Kidney (tissue), 14 donors: ENCODE results near the gene FARS2. TPM values are rescaled to one million over a fixed set of nuclear protein-coding genes. Genes with fewer than 3 reads are reported as not detected.

ENCODE experiments used
- DNase-seq, 5 donors: peaks; one replicate each; pipeline ENCODE4 v3.0.0-alpha.2; 2013 to 2020
- FAIRE-seq: peaks from 2 replicates; lab custom pipeline; 2012; peaks lifted over from hg19 to GRCh38; lab: Jason Lieb, UNC
- H3K27ac ChIP-seq, 2 donors: one replicate each; pipeline ENCODE4 v1.7.0; 2013; ENCODE audit warnings: low read depth in 2 of 2, low read length in 2 of 2, inconsistent platforms in 1 of 2
- H3K27me3 ChIP-seq: one replicate; pipeline ENCODE4 v1.7.1; 2013; ENCODE audit warnings: low read length, inconsistent platforms; ENCODE audit not compliant: control insufficient read depth, insufficient read depth
- H3K36me3 ChIP-seq, 3 donors: one replicate each; pipeline versions ENCODE4 v1.7.0 to v1.7.1; 2013; ENCODE audit warnings: low read length in 3 of 3, control low read depth in 1 of 3, inconsistent platforms in 1 of 3; ENCODE audit not compliant: insufficient read depth in 3 of 3, control insufficient read depth in 2 of 3
- H3K4me1 ChIP-seq, 3 donors: one replicate each; pipeline versions ENCODE4 v1.7.0 to v1.7.1; 2013; ENCODE audit warnings: low read length in 3 of 3, inconsistent platforms in 1 of 3, low read depth in 1 of 3; ENCODE audit not compliant: control insufficient read depth in 2 of 3, insufficient read depth in 2 of 3
- H3K4me3 ChIP-seq, 3 donors: one replicate each; pipeline versions ENCODE4 v1.7.0 to v1.8.1; 2013; ENCODE audit warnings: low read length in 3 of 3, control low read depth in 1 of 3, inconsistent platforms in 1 of 3
- H3K9ac ChIP-seq, 3 donors: one replicate each; pipeline versions ENCODE4 v1.7.0 to v1.7.1; 2013; ENCODE audit warnings: low read length in 3 of 3, control low read depth in 1 of 3, inconsistent platforms in 1 of 3
- H3K9me3 ChIP-seq, 3 donors: one replicate each; pipeline versions ENCODE4 v1.7.0 to v1.7.1; 2013; ENCODE audit warnings: low read length in 3 of 3, control low read depth in 1 of 3, inconsistent platforms in 1 of 3; ENCODE audit not compliant: control insufficient read depth in 2 of 3, insufficient read depth in 1 of 3
- intact Hi-C: fragments of 100-400 bp; cut with DNase I; formaldehyde crosslinking; loops from one replicate; pipeline ENCODE4 v1.11.1; 2022
- polyA plus RNA-seq: library from polyadenylated mRNA; stranded (reverse); fragments of 350-450 nt; fragmentation: Illumina TruSeq; extraction: RNeasy Lipid Tissue Mini Kit (QIAGEN cat#74804); gene quantifications from one replicate; pipeline ENCODE4 v1.2.3, GENCODE V29; 2014; ENCODE audit warnings: low read depth, low replicate concordance; ENCODE audit not compliant: insufficient read depth
- total RNA-seq: library from RNA; stranded (reverse); fragmentation: NEBNext Ultra II Directional; extraction: Animal tissue kit (Norgen Biotek cat#: 25700); gene quantifications from one replicate; pipeline ENCODE4 v1.2.1, GENCODE V29; 2021
- TF ChIP-seq, protein P1 (sequence below): IDR thresholded peaks from 3 replicates; pipeline ENCODE4 v1.5.1; 2012; ENCODE audit warnings: mild to moderate bottlenecking, moderate library complexity, borderline replicate concordance; ENCODE audit not compliant: insufficient read depth; ENCODE audit errors: extremely low read depth
- donor health status: control.
- donor health status: control.
- donor health status: control.
- donor health status: control.
- donor health status: control.
- donor health status: DM: yes; HTN: yes; CAD: no.
- donor health status: Normal renal cell carcinoma (clear cell type).

FARS2 gene
- total and polyA plus RNA-seq, 2 donors from 2014 or later = 22.1 to 24.8 TPM

DNA sequence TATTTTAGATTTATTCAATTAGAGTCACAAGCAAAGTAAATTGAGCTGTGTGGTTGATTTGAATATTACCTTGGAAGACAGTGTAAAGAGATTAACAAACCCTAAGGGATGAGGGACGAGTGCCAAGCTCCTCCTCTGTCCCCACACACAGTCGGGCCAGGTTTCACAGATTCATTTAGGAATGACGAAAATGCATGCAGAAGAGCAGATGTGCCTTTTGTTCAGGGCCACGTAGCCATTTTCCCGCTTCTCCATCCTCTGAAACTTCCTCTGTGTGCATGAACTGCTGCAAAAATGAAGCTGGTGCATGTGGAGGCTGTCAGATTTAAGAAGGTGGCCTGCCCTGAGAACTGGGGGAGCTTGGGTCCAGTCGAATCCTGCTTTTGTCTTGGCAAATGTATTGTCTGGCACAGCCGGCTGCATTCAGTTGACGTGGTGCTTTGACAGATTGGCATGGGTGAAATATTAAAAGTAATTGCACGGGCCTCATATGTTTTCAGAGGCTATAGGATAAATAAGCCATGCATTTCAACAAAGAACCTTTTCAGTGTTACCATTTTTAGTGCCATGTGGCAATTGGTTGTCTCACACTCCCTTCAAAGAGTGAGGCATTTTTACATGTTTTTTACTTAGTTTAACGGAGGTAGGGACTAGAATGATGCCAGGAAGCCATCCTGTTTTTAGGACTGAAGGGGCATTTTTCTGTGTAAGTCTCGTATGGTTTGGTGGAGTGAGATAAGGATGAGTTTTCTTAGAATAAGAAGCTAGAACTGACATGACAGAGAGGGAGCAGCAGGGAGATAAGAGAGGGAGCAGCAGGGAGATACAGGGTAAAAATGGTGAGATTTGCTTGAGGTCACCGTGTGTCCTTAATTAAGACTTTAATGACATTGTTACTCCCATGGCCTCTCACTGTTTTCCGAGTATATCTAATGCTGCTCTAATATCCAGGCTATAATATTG lies 384.3 kb downstream of the FARS2 start:
- H3K36me3 ChIP-seq = no peaks in the 10 kb centered on the region
- H3K27me3 ChIP-seq = no peaks in the 10 kb centered on the region
- FAIRE-seq (no peak), DNase-seq (no peak)
- H3K9ac ChIP-seq = no peak overlapping the region
- no peak overlapping the region for H3K4me3 ChIP-seq
- H3K27ac ChIP-seq = no peak overlapping the region
- TF ChIP-seq, protein P1, sequence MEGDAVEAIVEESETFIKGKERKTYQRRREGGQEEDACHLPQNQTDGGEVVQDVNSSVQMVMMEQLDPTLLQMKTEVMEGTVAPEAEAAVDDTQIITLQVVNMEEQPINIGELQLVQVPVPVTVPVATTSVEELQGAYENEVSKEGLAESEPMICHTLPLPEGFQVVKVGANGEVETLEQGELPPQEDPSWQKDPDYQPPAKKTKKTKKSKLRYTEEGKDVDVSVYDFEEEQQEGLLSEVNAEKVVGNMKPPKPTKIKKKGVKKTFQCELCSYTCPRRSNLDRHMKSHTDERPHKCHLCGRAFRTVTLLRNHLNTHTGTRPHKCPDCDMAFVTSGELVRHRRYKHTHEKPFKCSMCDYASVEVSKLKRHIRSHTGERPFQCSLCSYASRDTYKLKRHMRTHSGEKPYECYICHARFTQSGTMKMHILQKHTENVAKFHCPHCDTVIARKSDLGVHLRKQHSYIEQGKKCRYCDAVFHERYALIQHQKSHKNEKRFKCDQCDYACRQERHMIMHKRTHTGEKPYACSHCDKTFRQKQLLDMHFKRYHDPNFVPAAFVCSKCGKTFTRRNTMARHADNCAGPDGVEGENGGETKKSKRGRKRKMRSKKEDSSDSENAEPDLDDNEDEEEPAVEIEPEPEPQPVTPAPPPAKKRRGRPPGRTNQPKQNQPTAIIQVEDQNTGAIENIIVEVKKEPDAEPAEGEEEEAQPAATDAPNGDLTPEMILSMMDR = no peak
- H3K9me3 ChIP-seq = peaks cover 0 to 3% (median 0%) of the 10 kb centered on the region in 3 donors
- intact Hi-C loops = no loop called here
- H3K4me1 ChIP-seq = no peaks in the 10 kb centered on the region

DNA sequence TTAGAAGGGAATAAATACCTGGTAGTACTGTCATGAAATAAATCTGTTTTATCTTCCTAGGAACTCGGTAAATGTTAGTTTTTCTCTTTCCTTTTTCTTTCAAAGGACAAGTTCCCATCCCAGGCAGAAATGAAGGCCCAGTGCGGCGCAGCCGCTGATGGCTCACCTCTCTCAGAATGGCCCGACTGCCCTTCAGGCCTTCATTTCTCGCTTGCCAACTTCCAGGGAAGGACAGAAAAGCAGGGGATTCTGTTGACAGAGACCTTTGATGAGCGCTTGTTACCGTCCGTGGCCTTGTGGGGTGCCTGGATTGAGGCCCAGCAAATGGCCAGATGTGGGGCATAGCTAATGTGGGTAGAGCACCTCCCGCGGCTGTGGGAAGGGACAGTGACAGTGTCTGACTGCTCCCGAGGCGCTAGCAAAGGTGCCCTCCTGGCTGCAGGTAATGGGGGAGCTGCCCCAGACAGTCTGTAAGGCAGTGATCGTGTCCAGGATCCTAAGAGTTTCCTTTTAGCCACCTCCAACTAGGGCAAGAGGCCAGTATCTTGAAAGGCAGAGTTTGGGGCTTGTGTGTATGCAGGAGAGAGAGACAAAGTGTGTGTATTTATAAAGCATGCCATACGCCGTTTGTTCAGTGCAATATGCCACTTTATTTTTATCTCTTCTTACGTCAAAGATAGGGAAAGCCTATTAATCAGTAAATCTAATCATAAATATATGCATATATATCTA lies 391.3 kb downstream of the FARS2 start:
- no peak for FAIRE-seq
- H3K27ac ChIP-seq = no peak overlapping the region
- no peak overlapping the region for H3K4me3 ChIP-seq
- intact Hi-C loops = no loop called here
- H3K4me1 ChIP-seq = no peaks in the 10 kb centered on the region
- H3K27me3 ChIP-seq = no peaks in the 10 kb centered on the region
- DNase-seq = no peak
- H3K36me3 ChIP-seq = no peaks in the 10 kb centered on the region
- TF ChIP-seq, protein P1 = no peak
- H3K9me3 ChIP-seq = no peaks in the 10 kb centered on the region
- no peak overlapping the region for H3K9ac ChIP-seq

GRCh38 chr6:5653801-5654200 lies 392.5 kb downstream of the FARS2 start:
- no peak overlapping the region for H3K27ac ChIP-seq
- FAIRE-seq (no peak), DNase-seq (no peak)
- H3K4me3 ChIP-seq = no peak overlapping the region
- H3K9ac ChIP-seq = no peak overlapping the region
- no peaks in the 10 kb centered on the region for H3K36me3 ChIP-seq
- intact Hi-C loops = no loop called here
- TF ChIP-seq, protein P1 = no peak
- H3K4me1 ChIP-seq = no peaks in the 10 kb centered on the region
- H3K9me3 ChIP-seq = no peaks in the 10 kb centered on the region
- no peaks in the 10 kb centered on the region for H3K27me3 ChIP-seq
